Thyroid gland (tissue), 4 donors: ENCODE measurements around the gene RDH13. TPM values are rescaled to one million over a fixed set of nuclear protein-coding genes. Genes with fewer than 3 reads are reported as not detected.

Experiments
- DNase-seq, 2 donors: peaks; one replicate each; pipeline ENCODE4 v3.0.0-alpha.2; 2019
- H3K27ac ChIP-seq, 3 donors: fragments of 200-600 bp; sonication (generic); 1 replicate in 2 of 3; 2 replicates in 1 of 3; pipeline ENCODE4 v1.5.1; 2016 to 2019; ENCODE audit warnings: mild to moderate bottlenecking in 1 of 3, moderate library complexity in 1 of 3
- H3K27me3 ChIP-seq: fragments of 200-600 bp; sonication (generic); one replicate; pipeline ENCODE4 v1.5.1; 2019
- H3K36me3 ChIP-seq, 2 donors: fragments of 200-600 bp; sonication (generic); one replicate each; pipeline ENCODE4 v1.5.1; 2016 to 2019
- H3K4me1 ChIP-seq, 2 donors: fragments of 200-600 bp; sonication (generic); one replicate each; pipeline ENCODE4 v1.5.1; 2017 to 2019
- H3K4me3 ChIP-seq, 3 donors: fragments of 200-600 bp; sonication (generic); replicated peaks in 1 of 3; 1 replicate in 2 of 3; 2 replicates in 1 of 3; pipeline ENCODE4 v1.5.1; 2016; ENCODE audit warnings: mild to moderate bottlenecking in 1 of 3
- H3K9me3 ChIP-seq: fragments of 200-600 bp; sonication (generic); one replicate; pipeline ENCODE4 v1.5.1; 2017
- CTCF ChIP-seq, 6 experiments: fragments of 200-600 bp in 3 of 6; fragments of 450-650 bp in 3 of 6; sonication (generic) in 3 of 6; IDR thresholded peaks; one replicate each; pipeline ENCODE4 v1.5.1; 2016 to 2019; ENCODE audit warnings: antibody characterized with exemption in 6 of 6, mild to moderate bottlenecking in 2 of 6, inconsistent platforms in 1 of 6, moderate library complexity in 1 of 6
- POLR2A ChIP-seq, 2 donors: fragments of 450-650 bp; IDR thresholded peaks; one replicate each; pipeline ENCODE4 v1.6.1; 2017; ENCODE audit warnings: antibody characterized with exemption in 2 of 2, mild to moderate bottlenecking in 2 of 2, moderate library complexity in 1 of 2
- WGBS, 2 donors: methylation state at CpG; one replicate each; pipeline ENCODE4 v1.1.5; 2017; 5-methylcytosine and 5-hydroxymethylcytosine counted together
- intact Hi-C: fragments of 100-400 bp; cut with DNase I; formaldehyde crosslinking; loops from one replicate; pipeline ENCODE4 v1.15.1; 2023
- total RNA-seq, 4 donors: library from RNA; depleted of rRNA; stranded (reverse); fragments of >200 nt; gene quantifications; one replicate each; pipeline ENCODE4 v1.2.3, GENCODE V29; 2016

Gene RDH13
- total RNA-seq, 4 donors from 2014 or later: 35.7 to 44.1 (median 38.3) TPM

GRCh38 chr19:55082020-55082851 lies 19.3 kb upstream of the RDH13 start:
- TF ChIP-seq POLR2A (IDR thresholded peaks at IDR 0.05) (no peak), CTCF (IDR thresholded peaks at IDR 0.05) (no peak)
- no peaks in the 10 kb centered on the region for H3K36me3 ChIP-seq
- 51 to 63% methylated on average over 27 to 64 of the region's 64 CpGs for WGBS, 2 donors
- H3K27me3 ChIP-seq: no peaks in the 10 kb centered on the region
- intact Hi-C loops: no loop called here
- peak in 1 of 2 donors; percentile 23 for DNase-seq
- H3K9me3 ChIP-seq: no peaks in the 10 kb centered on the region
- peaks cover 11 to 22% of the 10 kb centered on the region in 2 donors for H3K4me1 ChIP-seq
- no peak overlapping the region for H3K27ac ChIP-seq
- no peak overlapping the region for H3K4me3 ChIP-seq

- 40 to 48% methylated on average over 1 to 2 of the region's 22 CpGs for WGBS, 2 donors
- H3K4me3 ChIP-seq: no peak overlapping the region
Observed at GRCh38 chr19:55081770-55082019, 18.7 kb upstream of the RDH13 start.

GRCh38 chr19:55080968-55081769 lies 18.2 kb upstream of the RDH13 start:
- Histone ChIP-seq H3K9me3 (no peaks in the 10 kb centered on the region), H3K27ac (no peak overlapping the region), H3K36me3 (no peaks in the 10 kb centered on the region), H3K4me1 (peaks cover 17 to 25% of the 10 kb centered on the region in 2 donors), H3K4me3 (peak overlapping the region in 1 of 3 donors; percentile 26), H3K27me3 (no peaks in the 10 kb centered on the region)
- intact Hi-C loops: no loop called here
- peak; percentile 68 to 70 for DNase-seq
- TF ChIP-seq CTCF (IDR thresholded peaks at IDR 0.05) (no peak), POLR2A (IDR thresholded peaks at IDR 0.05) (no peak)
- WGBS, 2 donors: 15 to 26% methylated on average over 18 to 26 of the region's 60 CpGs

More at GRCh38 chr19:55081770-55082019, 18.7 kb upstream of the RDH13 start:
- Histone ChIP-seq H3K36me3 (no peaks in the 10 kb centered on the region), H3K9me3 (no peaks in the 10 kb centered on the region), H3K27ac (no peak overlapping the region), H3K27me3 (no peaks in the 10 kb centered on the region), H3K4me1 (peaks cover 12 to 24% of the 10 kb centered on the region in 2 donors)
- intact Hi-C loops: no loop called here
- TF ChIP-seq CTCF (IDR thresholded peaks at IDR 0.05) (no peak), POLR2A (IDR thresholded peaks at IDR 0.05) (no peak)
- no peak for DNase-seq

GRCh38 chr19:55080121-55080967 lies 17.4 kb upstream of the RDH13 start:
- Histone ChIP-seq H3K27me3 (no peaks in the 10 kb centered on the region), H3K27ac (no peak overlapping the region), H3K36me3 (no peaks in the 10 kb centered on the region), H3K4me1 (peaks cover 19 to 27% of the 10 kb centered on the region in 2 donors), H3K4me3 (peak overlapping the region in 1 of 3 donors; percentile 26), H3K9me3 (no peaks in the 10 kb centered on the region)
- peak; percentile 48 to 51 for DNase-seq
- intact Hi-C loops: no loop called here
- TF ChIP-seq CTCF (IDR thresholded peaks at IDR 0.05) (no peak), POLR2A (IDR thresholded peaks at IDR 0.05) (no peak)
- 20 to 26% methylated on average over 39 to 48 of the region's 55 CpGs for WGBS, 2 donors
